CD4-positive, alpha-beta T cell treated with Interferon gamma for 1 hour (primary cell): ENCODE data around the gene PDILT.

Experiments
- DNase-seq: peaks from one replicate; pipeline ENCODE4 v3.0.0-alpha.2; 2020

The PDILT gene

GRCh38 chr16:20401475-20402016, 3.0 kb downstream of the PDILT start:
- DNase-seq, result no peak

DNA sequence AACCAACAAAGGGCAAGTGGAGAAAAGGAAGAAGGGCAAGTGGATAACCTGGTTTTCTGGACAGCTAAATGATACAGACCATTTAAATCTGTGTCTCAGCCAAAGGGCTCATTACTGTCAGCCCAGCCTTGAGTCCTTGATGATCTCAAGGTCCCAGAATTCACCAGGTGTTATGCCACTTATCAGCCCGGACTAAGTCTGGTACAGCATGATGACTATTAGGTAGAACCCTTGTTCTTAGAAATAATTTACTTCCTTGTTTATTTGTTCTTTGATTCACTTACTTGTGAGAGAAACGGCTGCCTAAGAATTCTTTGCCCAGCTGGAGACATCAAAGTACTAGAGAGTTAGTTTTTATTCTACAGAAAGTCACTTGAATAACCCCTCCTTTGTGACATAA, 3.5 kb downstream of the PDILT start:
- DNase-seq, result no peak

DNA sequence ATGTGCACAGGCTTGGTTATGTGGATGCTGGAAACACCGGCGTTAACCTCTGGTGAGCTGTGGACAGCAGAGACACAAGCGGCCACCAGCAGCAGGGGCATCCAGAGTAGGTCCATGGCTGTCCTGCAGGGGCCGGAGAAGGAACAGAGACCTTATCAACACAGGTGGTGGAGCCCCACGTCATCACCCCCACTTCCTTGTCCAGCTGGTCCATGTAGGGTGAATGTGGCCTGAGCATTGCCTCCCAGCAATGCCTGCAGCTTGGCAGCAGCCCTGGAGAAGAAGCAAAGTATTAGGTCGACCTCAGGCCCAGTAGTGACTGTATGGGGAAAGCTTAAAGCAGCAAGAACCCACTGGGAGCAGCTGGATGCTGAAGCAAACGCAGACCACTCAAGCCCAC, 5.4 kb downstream of the PDILT start:
- no peak for DNase-seq

GRCh38 chr16:20398603-20399002, 5.9 kb downstream of the PDILT start:
- DNase-seq, result no peak

DNA sequence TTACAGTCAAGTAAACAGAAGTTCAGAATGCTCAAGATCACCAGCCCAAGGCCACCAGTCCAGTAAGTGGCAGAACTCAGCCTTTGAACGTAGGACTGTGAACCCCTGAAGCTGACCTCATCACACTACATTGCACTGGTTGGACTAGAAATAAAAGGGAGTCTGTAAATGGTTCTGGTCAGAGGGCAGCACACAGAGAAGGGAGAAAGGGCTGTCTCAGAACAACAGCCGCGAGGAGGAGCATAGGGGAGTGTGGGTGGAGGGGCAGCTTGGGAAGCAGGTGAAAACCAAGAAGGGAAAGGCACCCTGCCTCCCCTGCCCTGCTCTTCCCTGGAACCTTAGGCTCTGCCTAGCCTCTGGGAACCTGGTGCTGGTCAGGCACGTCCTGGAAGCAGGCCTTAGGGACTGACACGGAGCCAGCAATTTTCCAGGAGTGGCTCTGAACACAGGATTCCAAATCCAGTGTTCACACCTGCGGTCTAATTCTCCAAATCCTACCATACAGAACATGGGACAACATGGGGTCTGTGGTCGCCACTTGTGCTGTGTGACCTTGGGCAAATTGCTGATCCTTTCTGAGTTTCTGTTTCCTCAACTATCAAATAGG, 7.0 kb downstream of the PDILT start:
- no peak for DNase-seq

DNA sequence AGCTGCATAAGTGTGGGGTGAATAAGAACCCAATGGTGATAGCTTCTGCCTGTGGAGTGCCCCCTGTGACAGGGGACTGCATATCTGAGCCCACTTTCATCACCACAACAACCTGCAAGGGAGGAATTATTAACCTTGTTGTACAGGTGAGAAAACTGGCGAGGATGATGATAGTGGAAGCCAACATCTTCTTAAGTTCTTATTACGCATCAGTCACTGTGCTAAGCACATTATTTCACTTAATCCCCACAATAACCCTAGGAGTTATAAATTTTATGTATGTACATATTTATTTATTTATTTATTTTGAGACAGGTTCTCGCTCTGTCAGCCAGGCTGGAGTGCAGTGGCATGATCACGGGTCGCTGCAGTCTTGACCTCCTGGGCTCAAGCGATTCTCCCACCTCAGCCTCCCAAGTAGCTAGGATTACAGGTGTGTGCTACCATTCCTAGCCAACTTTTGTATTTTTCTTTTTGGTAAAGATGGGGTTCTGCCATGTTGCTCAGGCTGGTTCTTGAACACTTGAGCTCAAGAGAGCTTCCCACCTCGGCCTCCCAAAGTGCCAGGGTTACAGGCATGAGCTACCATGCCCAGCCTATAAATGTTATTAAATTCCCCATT, 7.6 kb downstream of the PDILT start:
- DNase-seq, result no peak

DNA sequence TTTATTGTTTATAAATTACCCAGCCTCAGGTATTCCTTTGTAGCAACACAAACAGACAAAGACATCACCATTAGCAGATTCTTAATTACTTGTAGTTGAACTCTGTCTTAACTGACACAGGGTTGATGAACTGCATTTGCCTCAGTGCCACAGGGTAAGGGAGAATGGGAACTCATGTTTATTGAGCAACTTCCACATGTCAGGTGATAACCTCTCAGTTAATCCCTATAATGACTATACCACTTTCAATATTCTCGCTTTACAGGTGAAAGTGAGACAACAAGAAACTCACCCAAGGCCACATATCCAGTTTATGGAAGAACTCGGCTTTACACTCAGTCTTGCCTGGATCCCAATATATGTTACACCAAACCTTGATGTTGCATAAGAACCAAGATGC, 8.6 kb downstream of the PDILT start:
- DNase-seq, result no peak

DNA sequence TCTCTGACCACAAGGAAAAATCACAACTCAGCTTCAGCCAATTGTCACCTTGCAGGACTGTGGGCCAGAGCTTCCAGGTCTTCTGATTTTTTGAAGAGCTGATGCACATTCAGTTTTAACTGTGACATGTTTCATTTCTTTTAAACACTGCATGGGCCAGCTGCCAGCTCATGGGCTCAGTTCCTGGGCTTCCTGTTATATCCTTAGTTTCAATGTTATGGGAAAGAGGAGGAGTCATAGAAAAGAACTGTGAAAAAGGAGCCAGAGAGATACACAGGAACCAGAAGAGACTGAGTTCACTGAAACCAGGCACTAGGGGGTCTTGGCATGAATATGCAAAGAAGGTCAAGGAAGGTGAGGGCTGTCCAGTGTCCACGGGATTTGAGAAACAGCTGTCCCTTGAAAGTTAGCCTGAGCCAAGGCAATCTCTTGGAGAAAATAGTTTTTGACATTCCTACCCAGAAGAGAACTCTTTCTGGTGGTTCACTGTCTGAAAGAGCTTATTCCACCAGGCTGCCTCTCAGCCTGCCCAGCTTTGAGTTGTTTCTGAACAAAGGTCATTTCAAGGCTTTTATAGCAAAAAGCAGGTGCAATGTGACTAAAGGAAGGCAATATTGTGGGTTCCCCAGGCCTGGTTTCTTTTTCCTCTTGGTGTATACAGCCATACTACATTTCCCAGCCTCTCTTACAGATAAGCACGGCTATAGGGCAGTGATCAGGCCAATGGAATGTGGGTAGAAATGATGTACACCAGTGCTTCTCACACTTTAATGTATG, 10.5 kb downstream of the PDILT start:
- DNase-seq, result no peak

DNA sequence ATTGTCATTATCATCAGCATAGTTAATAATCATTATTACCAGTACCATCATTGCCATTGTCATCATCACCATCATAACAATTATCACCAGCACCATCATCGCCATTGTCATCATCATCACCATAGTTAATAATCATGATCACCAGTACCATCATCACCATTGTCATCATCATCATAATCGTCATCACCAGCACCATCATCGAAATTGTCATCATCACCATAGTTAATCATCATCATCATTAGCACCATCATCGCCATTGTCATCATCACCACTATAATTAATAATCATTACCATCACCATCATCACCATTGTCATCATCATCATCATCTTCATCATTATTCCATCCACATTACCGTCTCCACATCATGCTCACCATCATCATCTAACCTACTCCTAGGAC, 13.5 kb downstream of the PDILT start:
- no peak for DNase-seq

- DNase-seq, result no peak
Observed at GRCh38 chr16:20388854-20389253, 15.7 kb downstream of the PDILT start.

DNA sequence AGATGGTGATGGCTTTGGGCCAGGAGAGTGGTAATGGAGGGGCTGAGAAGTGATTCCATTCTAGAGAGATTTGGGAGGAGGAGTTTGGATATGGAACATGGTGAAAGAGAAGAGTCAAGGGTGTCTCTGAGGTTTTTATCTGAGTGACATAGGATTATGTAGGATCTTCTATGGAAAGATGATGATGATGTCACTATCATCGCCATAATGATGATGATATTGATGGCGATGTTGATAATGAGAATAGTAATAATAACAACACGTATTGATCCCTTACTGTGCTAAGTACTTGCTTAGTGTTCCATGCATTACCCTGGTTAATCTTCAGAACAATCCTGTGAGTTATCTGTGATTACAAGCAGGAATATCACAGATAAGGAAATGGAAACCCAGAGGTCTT, 16.6 kb downstream of the PDILT start:
- DNase-seq, result no peak

GRCh38 chr16:20385844-20386832, 18.4 kb downstream of the PDILT start:
- DNase-seq, result peak; percentile 20

GRCh38 chr16:20383106-20384029, 21.2 kb downstream of the PDILT start:
- peak; percentile 9 for DNase-seq

GRCh38 chr16:20382202-20382948, 22.2 kb downstream of the PDILT start:
- no peak for DNase-seq

- DNase-seq, result no peak
Observed at GRCh38 chr16:20380782-20381181, 23.8 kb downstream of the PDILT start.

DNA sequence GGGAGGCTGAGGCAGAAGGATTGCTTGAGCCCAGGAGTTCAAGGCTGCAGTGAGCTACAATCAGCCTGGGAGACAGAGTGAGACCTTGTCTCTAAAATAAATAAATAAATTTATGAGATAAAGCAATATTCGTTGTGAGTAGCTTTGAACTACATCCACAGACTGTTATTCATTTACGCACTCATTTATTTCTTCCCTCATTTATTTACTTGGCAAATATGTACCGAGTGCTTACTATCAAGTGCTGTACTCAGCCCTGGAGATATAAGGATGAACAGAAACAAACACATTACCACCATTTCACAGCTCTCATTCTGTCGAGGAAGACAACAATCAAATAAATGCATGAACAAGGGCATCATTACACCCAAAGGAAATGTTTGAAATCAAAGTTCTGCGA, 27.4 kb downstream of the PDILT start:
- no peak for DNase-seq

DNA sequence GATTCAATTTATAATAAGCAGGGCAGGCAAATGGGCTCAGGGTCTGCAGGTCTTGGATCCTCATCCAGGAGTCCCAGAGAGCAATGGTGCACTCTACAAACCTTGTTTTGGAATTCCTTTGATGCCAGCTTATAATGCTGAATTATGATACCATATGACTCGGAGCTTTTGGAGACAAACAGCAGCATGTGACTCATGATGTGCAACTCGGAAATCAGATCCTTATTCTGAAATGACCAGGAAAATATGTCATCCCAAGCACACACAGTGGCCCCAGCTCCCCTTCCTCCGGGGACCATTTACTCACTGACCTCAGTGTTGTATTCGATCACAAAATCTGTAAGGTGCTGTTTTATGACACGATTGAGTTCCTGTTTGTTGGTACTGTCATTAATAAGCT, 31.8 kb downstream of the PDILT start:
- DNase-seq, result no peak

GRCh38 chr16:20369452-20370054, 35.0 kb downstream of the PDILT start:
- DNase-seq, result no peak

- no peak for DNase-seq
Observed at GRCh38 chr16:20364051-20364450, 40.5 kb downstream of the PDILT start.

DNA sequence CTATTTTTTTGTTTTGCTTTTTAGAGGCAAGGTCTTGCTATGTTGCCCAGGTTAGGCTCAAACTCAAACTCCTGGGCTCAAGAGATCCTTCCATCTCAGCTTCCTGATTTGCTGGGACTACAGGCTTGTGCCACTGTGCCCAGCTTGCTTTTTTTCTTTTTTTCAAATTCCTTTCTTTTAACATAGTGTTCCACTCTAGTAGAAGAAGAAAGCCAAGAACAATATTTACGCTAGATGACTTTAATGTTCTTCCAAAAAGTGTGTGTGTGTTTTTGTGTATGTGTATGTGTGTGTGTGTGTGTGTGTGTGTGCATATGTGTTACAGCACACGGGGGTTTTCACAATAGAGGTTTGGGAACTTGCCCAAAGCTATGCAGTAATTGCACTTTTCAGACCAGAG, 41.3 kb downstream of the PDILT start:
- no peak for DNase-seq
